HepG2 (cell line): ENCODE results near the gene ACSL4. TPM values are rescaled to one million over a fixed set of nuclear protein-coding genes. Genes with fewer than 3 reads are reported as not detected.

Source experiments
- ATAC-seq: fragments of 200-7000 bp; cut with Tn5 transposase; 3 replicates; pipeline ENCODE4 v1.9.1; 2020; ENCODE audit warnings: mild to moderate bottlenecking, moderate library complexity
- BruUV-seq: library from RNA; stranded (reverse); fragments of 400-500 nt; replicated peaks from 2 replicates; lab custom pipeline; 2021; lab: Mats Ljungman, UMichigan
- CTCF ChIA-PET: fragments of 300-600 bp; formaldehyde crosslinking; extraction: SDS; loops from one replicate; lab custom pipeline; 2021; ENCODE audit warnings: low total read pairs, inconsistent platforms, low intra/inter-chr PET ratio; lab: Yijun Ruan, JAX
- POLR2A ChIA-PET: fragments of 350-600 bp; sonication (Branson Sonifier 250); formaldehyde crosslinking; loops from one replicate; lab custom pipeline; 2020; ENCODE audit warnings: antibody characterized with exemption, inconsistent platforms; lab: Yijun Ruan, JAX
- DNase-seq: peaks from one replicate; pipeline ENCODE4 v3.0.0-alpha.2; 2015; ENCODE audit warnings: low spot score
- FAIRE-seq: peaks from 3 replicates; lab custom pipeline; 2011; peaks lifted over from hg19 to GRCh38; lab: Jason Lieb, UNC
- H2AFZ ChIP-seq: one replicate; pipeline ENCODE4 v1.6.1; 2011; ENCODE audit warnings: low read length, inconsistent platforms
- H3K27ac ChIP-seq: fragments of 300-600 bp; 3 replicates; pipeline ENCODE4 v1.8.0; 2011; ENCODE audit warnings: mixed run types, mild to moderate bottlenecking, mixed read lengths, low read length, inconsistent platforms; ENCODE audit not compliant: insufficient read depth; ENCODE audit errors: extremely low read length
- H3K27me3 ChIP-seq, 2 experiments: fragments of 200-600 bp in 1 of 2; 2 replicates in 1 of 2; 3 replicates in 1 of 2; pipeline versions ENCODE4 v1.6.0 to v1.8.0; 2011; ENCODE audit warnings: low read length in 2 of 2, mild to moderate bottlenecking in 2 of 2, moderate library complexity in 2 of 2, inconsistent platforms in 1 of 2; ENCODE audit not compliant: insufficient read depth in 2 of 2, control insufficient read depth in 1 of 2
- H3K36me3 ChIP-seq, 2 experiments: fragments of 200-600 bp in 1 of 2; replicated peaks in 1 of 2; 2 replicates in 1 of 2; 3 replicates in 1 of 2; pipeline versions ENCODE4 v1.5.1 to v1.8.0; 2011; ENCODE audit warnings: low read length in 2 of 2, inconsistent platforms in 1 of 2; ENCODE audit not compliant: insufficient read depth in 2 of 2, control insufficient read depth in 1 of 2
- H3K4me1 ChIP-seq: 2 replicates; pipeline ENCODE4 v1.5.1; 2012; ENCODE audit warnings: low read length, inconsistent platforms; ENCODE audit not compliant: insufficient read depth
- H3K4me2 ChIP-seq: 2 replicates; pipeline ENCODE4 v1.6.0; 2011; ENCODE audit warnings: low read depth, low read length, inconsistent platforms
- H3K4me3 ChIP-seq, 3 experiments: fragments of 200-600 bp in 1 of 3; sonication (generic), shearing (Covaris generic) in 1 of 3; replicated peaks in 1 of 3; 2 replicates each; pipeline ENCODE4 v1.5.1; 2011 to 2016; ENCODE audit warnings: low read length in 3 of 3, inconsistent platforms in 2 of 3, low read depth in 2 of 3, mild to moderate bottlenecking in 2 of 3, control low read depth in 1 of 3, mixed read lengths in 1 of 3; ENCODE audit not compliant: insufficient read depth in 1 of 3
- H3K79me2 ChIP-seq: one replicate; pipeline ENCODE4 v1.6.1; 2011; ENCODE audit warnings: low read length, inconsistent platforms; ENCODE audit not compliant: insufficient read depth
- H3K9ac ChIP-seq: 2 replicates; pipeline ENCODE4 v1.6.0; 2011; ENCODE audit warnings: mild to moderate bottlenecking, low read depth, low read length, inconsistent platforms; ENCODE audit not compliant: insufficient read depth
- H3K9me3 ChIP-seq: 2 replicates; pipeline ENCODE4 v1.5.1; 2012; ENCODE audit warnings: mild to moderate bottlenecking, low read length
- H4K20me1 ChIP-seq: 2 replicates; pipeline ENCODE4 v1.6.0; 2011; ENCODE audit warnings: inconsistent platforms, mild to moderate bottlenecking, low read length, moderate library complexity; ENCODE audit not compliant: insufficient read depth
- CEBPG ChIP-seq: IDR thresholded peaks from 2 replicates; pipeline ENCODE4 v1.6.1; 2016
- CENPT ChIP-seq: sonication (generic); formaldehyde crosslinking; IDR thresholded peaks from 2 replicates; pipeline ENCODE4 v1.8.0; 2022; ENCODE audit warnings: low read depth, mild to moderate bottlenecking, moderate library complexity, missing genetic modification reagents
- GABPA ChIP-seq, 2 experiments: IDR thresholded peaks; 2 replicates each; pipeline ENCODE4 v1.6.1; 2011 to 2016; ENCODE audit warnings: low read depth in 2 of 2, low read length in 1 of 2, missing biosample characterization in 1 of 2, missing genetic modification characterization in 1 of 2
- GPN1 ChIP-seq: sonication (generic); formaldehyde crosslinking; IDR thresholded peaks from 2 replicates; pipeline ENCODE4 v1.5.1; 2020; ENCODE audit warnings: missing genetic modification reagents, borderline replicate concordance
- PCBP1 ChIP-seq: fragments of 200-400 bp; formaldehyde crosslinking; IDR thresholded peaks from 2 replicates; pipeline ENCODE4 v1.6.1; 2017; ENCODE audit warnings: mild to moderate bottlenecking, low read depth, low read length, borderline replicate concordance
- ZNF383 ChIP-seq: sonication (generic); formaldehyde crosslinking; IDR thresholded peaks from 2 replicates; pipeline ENCODE4 v1.4.0; 2020; ENCODE audit warnings: missing genetic modification reagents, mild to moderate bottlenecking, borderline replicate concordance
- ZNF577 ChIP-seq: sonication (generic); formaldehyde crosslinking; IDR thresholded peaks from 2 replicates; pipeline ENCODE4 v1.4.0; 2020; ENCODE audit warnings: mild to moderate bottlenecking, low read depth, missing genetic modification reagents, borderline replicate concordance
- WGBS: methylation state at CpG from one replicate; pipeline ENCODE4 v1.1.6; 2017; ENCODE audit warnings: low lambda C conversion rate; 5-methylcytosine and 5-hydroxymethylcytosine counted together
- in situ Hi-C: cut with HindIII; loops from 2 replicates; pipeline ENCODE4 v1.10.0; 2017; ENCODE audit warnings: low pct_unique_long_range_greater_than_20kb; ENCODE audit not compliant: extremely low pct_ligation_motif_present
- intact Hi-C: fragments of 100-400 bp; cut with micrococcal nuclease; formaldehyde crosslinking; loops from one replicate; pipeline ENCODE4 v1.10.0; 2022; ENCODE audit not compliant: unreplicated experiment
- polyA plus RNA-seq, 8 experiments: library from polyadenylated mRNA; depleted of rRNA in 3 of 8; stranded (reverse) in 7 of 8; unstranded in 1 of 8; fragments of >200 nt; fragmentation: Illumina TruSeq in 4 of 8; extraction: Trizol in 4 of 8; gene quantifications; 2 replicates each; pipeline versions ENCODE4 v1.2.1 to v1.2.3, GENCODE V29; 2011 to 2016; ENCODE audit warnings: low read depth in 4 of 8, missing spikeins in 1 of 8, mixed read lengths in 1 of 8; ENCODE audit not compliant: insufficient read depth in 1 of 8
- total RNA-seq, 5 experiments: library from RNA; depleted of rRNA; stranded (reverse); fragments of >200 nt; fragmentation: Illumina TruSeq; extraction: Trizol; gene quantifications; 2 replicates each; pipeline ENCODE4 v1.2.3, GENCODE V29; 2016; ENCODE audit warnings: low read depth in 1 of 5
- TF ChIP-seq, protein P1 (sequence below): sonication (generic); formaldehyde crosslinking; IDR thresholded peaks from 2 replicates; pipeline ENCODE4 v1.5.1; 2020; ENCODE audit warnings: mild to moderate bottlenecking, missing genetic modification reagents, moderate library complexity

The ACSL4 gene
- total and polyA plus RNA-seq, 2 of the 13 experiments (the other 11 are each of a cell fraction or from before 2014, with no cell fraction given), result 207 to 316 TPM

DNA sequence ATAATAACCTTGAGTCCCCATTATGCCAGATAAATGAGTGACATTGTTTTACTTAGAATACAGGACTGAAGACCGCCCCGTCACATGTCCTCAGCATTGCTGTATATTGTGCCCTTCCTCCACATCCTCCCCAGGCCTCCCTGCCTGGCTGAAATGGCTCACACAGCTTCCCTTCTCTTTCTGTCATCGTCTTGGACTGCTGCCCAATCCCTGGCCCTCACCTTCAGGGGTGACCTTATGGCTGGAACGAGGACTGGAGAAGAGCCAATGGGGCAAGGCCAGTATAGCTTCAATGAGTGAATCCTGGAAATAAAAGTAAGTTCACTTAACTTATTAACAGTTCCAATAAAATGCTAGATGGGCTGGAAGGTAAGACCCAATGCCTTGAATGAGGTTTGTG, 110.8 kb downstream of the ACSL4 start (continued):
- no peak for TF ChIP-seq ZNF577
- TF ChIP-seq GABPA (IDR thresholded peaks at IDR 0.05; ENCODE audit: low read depth, low read length), result no peak
- TF ChIP-seq GABPA (CRISPR knock-in tag; IDR thresholded peaks at IDR 0.05; ENCODE audit: low read depth), result no peak
- TF ChIP-seq, all 625 proteins: peak for 0

DNA sequence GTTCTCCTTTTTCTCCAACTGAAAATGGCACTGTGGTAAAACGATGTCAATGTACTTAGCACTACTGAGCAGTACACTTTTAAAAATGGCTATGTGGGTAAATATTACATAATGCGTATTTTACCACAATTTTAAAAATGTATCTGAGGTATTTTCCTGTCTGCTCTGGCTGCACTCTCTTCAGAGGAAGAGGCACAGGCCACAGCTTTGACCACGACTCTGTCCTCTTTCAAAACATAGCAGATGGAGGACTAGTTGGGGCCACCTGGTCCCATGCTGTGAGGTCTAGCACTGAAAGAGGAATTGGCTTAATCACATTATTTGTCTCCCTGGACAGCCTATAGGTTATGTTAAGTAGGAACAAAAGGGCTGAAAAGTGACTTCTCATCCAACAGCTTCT, 113.3 kb downstream of the ACSL4 start:
- in situ Hi-C loops, result no loop called here
- FAIRE-seq (no peak), ATAC-seq (no peak)
- CTCF ChIA-PET, result no interaction called here
- H3K9me3 ChIP-seq, result no peaks in the 10 kb centered on the region
- no peaks in the 10 kb centered on the region for H3K27me3 ChIP-seq
- no peak overlapping the region for H3K4me2 ChIP-seq
- TF ChIP-seq ZNF383 (no peak), PCBP1 (no peak), CEBPG (no peak), GPN1 (CRISPR knock-in tag) (no peak), CENPT (CRISPR knock-in tag) (no peak)
- TF ChIP-seq, protein P1, sequence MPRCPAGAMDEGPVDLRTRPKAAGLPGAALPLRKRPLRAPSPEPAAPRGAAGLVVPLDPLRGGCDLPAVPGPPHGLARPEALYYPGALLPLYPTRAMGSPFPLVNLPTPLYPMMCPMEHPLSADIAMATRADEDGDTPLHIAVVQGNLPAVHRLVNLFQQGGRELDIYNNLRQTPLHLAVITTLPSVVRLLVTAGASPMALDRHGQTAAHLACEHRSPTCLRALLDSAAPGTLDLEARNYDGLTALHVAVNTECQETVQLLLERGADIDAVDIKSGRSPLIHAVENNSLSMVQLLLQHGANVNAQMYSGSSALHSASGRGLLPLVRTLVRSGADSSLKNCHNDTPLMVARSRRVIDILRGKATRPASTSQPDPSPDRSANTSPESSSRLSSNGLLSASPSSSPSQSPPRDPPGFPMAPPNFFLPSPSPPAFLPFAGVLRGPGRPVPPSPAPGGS (CRISPR knock-in tag), result no peak
- TF ChIP-seq, all 625 proteins: peak for 0
- WGBS, result 97% methylated on average over 3 of the region's 3 CpGs
- Histone ChIP-seq H3K79me2 (no peaks in the 10 kb centered on the region), H3K4me3 (no peak overlapping the region), H3K9ac (no peak overlapping the region), H3K36me3 (no peaks in the 10 kb centered on the region), H3K27ac (no peak overlapping the region), H3K4me1 (no peaks in the 10 kb centered on the region), H2AFZ (no peak overlapping the region), H4K20me1 (no peaks in the 10 kb centered on the region)
- intact Hi-C loops, result no loop called here
- no TSS peak for BruUV-seq
- no peak for DNase-seq
- POLR2A ChIA-PET, result no interaction called here
